HG03342 (cell line): Measurements from ENCODE around the gene CSNK2A2.

ENCODE experiments used
- ATAC-seq: cut with Tn5 transposase; IDR thresholded peaks from one replicate; pipeline ENCODE4 v1.9.1; 2021; ENCODE audit warnings: mild to moderate bottlenecking, moderate library complexity; ENCODE audit not compliant: unreplicated experiment

The CSNK2A2 gene

DNA sequence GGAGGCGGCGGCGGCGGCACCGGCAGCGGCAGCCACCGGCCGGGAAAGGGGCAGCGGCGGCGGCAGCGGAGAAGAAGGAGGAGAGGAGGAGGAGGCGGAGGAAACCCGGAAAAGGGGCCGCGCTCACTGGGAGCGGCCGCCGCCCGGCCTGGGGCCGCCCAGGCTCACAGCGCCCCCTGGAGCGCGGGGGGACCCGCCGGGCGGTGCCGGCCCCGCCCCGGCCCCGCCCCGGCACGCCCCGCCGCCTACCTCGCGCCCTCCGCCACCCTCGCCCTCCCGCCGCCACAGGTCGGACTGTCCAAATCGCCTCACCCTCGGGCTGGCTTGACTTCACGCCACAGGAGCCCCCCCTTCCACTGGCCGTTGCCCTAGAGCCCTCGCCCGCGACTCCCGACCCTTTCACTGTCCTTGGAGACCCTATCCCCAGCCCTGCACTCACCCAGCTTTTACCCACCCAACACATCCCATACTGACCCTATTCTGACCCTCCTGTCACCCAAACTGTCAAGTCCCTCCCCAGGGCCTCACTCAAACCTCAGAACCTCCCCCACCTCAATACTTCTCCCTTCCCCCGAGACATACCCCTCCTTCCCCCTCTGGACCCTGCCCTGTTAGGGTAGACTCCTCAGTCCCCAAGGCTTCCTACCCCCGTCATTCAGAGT lies at the start of gene CSNK2A2:
Gene CSNK2A2, minus strand, starts transcription at position 85 of the 662 bp plus-strand sequence. CDS start 370 bp downstream, outside the sequence.
- ATAC-seq: peak; percentile 87

DNA sequence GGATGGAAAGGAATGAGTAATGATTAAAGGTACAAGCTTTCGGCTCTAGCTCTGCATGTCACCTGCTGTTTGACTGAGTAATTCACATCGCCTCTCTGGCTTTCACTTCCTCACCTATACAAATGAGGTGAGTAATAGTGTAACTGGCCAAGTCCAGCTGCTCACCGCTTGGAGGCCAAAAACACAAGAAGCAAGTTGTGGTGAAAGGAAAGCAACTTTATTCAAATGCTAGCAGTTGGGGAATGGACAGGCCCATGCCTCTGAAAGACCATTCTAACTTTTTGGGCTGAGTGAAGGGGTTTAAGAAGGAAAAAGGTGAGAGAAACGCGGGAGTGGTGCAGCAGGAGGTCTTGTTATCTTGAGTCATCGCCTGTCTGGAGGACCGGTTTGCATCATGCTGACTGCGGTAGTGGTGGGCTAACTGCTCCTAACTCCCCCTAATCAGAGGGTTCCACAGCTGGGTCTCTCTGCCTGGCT lies 45.7 kb upstream of the CSNK2A2 start:
- peak; percentile 98 for ATAC-seq

DNA sequence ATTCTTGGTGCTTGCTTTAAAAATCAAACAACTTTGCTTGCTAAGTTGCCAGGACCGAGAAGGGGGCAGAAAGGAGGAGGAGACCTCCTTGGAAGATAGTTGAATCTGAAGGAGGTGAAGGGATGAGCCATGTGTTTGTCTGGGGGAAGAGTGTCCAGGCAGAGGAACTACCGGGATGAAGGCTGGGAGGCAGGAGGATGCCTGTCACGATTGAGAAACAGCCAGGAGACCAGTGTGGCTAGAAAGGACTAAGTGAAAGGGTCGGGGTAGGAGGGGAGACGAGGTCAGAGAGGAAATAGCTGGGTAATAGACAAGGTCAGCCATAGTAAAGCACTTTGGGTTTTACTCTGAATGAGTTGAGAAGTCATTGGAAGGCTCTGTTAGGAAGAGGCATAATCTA lies 38.9 kb upstream of the CSNK2A2 start:
- no peak for ATAC-seq

DNA sequence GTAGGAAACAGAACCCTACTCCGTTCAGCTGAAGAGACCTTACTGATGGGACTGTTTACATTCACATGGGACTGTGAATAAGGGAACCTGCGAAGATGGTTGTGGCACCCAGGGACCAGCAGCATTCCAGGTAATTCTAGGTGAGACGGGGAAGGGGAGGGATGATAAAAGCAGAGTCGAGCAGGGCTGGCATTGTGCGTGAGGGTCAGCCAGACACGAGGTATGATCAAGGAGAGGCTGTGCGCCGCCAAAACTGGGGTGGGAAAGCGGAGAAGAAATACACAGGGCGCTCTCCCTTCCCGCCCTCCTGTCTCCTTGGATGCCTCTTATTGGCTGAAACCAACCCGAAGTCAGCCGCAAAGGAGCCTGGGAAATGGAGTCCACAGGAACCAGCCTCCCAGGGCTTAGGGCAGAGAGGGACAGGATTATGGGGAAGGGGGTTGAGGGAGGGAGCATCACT lies 38.4 kb upstream of the CSNK2A2 start:
- ATAC-seq: peak; percentile 94

DNA sequence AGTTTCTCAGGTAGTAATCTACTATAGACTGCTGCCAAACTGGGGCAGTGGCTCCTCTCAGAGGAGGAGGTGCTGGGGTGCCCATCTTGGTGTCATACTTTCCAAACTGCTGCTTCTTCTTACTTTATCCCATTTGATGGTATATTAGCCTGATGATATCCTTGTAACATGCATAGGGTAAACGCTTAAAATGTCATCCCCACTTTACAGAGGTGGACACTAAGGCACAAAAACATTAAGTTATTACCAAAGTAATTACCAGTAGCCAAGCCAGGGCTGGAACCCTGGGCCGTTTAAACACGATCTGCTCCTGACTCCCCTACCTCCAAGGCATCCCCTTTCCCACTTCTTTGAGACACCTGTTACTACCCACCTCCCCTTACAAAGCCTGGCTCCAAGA lies 37.8 kb upstream of the CSNK2A2 start:
- ATAC-seq: no peak

DNA sequence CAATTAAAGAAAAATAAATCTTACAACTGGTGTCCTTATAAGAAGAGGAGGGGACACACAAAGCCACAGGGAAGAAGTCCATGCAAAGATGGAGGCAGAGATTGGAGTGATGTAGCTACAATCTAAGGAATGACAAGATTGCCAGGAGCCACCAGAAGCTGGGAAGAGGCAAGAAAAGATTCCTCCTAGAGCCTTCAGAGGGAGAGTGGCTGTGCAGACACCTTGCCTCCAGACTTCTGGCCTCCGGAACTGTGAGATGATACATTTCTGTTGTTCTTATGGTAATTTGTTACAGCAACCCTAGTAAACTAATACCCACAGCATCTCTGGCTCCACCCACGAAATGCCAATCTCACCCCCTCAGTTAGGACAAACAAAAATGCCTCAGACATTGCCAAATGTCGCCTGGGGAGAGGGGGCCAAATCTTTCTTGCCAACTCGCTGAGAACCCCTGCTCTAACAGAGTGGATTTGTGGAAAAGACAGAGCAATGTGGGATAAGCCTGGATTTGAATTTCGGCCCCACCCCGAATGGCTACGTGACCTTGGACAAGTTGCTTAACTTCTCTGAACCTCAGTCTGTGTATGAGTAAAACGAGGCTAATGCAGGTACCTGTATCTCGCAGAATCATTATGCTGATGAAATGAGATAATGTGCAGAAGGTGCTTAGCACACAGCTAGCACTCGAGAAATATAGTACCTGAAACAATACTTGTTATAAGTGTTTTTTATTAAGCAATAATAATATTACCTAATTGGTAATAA lies 37.1 kb upstream of the CSNK2A2 start:
- ATAC-seq: no peak

DNA sequence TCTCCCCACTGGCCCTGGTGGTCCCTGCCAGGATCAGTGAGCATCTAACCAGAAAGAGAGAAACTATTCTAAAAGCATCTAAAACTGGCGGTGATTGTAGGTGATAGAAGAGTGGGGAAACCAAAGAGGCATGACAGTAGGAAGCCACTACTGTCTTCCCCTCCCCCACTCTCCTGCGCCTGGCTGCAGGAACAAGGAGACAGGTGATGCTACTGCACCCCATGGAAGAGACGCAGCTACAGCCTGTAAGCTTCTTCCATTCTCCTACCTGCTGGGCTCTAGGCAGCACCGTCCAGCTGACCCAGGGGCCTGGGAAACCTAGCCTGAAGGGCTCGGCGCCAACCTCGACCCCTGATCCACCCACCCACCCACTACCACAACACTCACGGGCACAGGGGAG lies 32.4 kb upstream of the CSNK2A2 start:
- ATAC-seq: no peak

DNA sequence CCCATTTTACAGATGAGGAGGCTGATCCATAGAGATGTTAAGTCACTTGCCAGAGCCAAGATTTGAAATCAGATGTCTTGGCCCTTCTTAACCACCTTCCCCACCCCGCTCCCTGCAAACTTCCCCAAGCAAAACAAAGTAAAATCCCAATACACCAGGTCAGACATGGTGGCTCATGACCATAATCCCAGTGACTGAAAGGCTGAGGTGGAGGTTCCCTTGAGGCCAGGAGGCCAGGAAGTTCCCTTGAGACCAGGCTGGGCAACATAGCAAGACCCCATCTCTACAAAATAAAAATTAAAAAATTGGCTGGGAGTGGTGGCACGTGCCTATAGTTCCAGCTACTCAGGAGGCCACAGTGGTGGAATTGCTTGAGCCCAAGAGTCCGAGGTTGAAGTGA lies 28.9 kb upstream of the CSNK2A2 start:
- ATAC-seq: no peak

DNA sequence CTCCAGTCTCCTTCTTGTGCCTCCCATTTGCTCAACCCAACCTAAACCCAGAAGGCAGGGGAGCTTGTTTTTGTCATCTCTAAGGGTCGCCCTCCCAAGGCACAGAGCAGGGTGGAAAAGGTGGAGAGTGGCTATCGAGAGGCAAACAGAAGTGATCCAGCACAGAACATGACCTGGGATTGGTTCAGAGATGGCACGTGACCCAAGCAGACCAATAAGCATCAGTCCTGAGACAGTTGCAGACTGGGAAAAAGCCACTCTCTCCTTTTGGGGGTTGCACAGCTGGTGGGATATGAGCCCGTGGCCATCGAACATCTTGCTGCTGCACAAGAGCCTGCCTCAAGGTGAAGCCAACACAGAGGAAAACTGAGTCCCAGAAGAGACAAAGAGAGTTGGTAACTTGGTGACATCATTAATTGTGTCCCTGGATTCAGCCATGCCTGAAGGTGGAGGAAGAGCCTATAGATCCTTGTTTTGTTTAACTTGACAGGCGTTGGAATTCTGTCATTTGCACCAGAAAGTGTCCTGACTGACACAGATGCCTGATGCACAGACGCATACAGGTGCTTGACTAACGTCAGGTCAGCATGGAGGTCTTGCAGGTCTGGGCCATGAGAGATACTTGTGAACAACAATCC lies 28.2 kb upstream of the CSNK2A2 start:
- no peak for ATAC-seq

DNA sequence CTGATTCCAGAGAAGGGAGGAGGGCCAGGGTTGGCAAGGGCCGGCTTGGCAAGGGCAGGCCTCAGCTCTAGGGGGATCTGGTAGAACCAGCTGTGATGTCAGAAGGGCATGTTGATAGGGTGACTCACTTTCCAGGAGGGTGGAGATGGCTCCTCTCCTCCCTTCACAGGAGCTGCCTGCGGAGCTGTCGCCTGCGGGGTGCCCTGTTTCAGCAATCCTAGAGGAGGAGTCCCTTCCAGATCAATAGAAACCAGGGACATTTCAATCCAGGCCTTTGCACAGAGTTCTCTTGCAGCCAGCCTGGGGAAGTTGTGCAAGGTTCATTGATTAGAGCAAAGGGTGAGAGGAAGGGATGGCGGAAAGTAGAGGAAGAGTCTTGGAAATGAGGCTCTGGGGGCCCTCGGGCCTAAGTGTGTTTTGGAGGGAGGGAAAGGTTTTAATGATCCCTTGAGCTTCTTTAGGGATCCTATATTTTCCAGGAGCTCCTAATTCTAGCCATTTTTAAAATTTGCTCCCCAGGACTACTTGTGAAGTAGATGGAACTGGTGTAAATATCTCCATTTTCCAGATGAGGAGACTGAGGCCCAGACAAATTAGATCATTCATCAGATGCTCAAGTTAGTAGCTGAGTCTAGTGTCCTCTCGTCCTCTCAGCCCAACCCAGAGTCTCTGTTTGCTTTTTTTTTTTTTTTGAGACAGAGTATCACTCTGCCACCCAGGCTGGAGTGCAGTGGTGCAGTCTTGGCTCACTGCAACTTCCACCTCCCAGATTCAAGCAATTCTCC lies 24.8 kb upstream of the CSNK2A2 start:
- no peak for ATAC-seq

DNA sequence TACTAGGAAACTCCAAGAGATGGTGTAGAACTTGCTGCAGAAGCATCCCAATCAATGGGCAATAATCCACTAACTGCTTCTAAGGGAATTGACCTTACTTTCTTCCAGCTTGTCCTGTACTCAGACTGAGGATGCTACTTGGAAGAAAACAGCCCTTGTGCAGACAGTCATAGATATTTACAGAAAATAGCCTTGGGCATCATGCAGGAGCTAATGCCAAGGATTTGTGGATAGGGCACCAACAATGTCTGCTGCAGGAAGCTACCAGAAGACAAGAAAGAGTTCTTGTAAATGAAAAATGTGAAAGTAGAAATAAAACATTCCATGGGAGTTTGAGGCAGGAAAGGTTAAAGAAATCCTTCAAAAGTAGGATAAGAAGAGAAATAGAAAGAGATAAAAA lies 21.5 kb upstream of the CSNK2A2 start:
- ATAC-seq: no peak

DNA sequence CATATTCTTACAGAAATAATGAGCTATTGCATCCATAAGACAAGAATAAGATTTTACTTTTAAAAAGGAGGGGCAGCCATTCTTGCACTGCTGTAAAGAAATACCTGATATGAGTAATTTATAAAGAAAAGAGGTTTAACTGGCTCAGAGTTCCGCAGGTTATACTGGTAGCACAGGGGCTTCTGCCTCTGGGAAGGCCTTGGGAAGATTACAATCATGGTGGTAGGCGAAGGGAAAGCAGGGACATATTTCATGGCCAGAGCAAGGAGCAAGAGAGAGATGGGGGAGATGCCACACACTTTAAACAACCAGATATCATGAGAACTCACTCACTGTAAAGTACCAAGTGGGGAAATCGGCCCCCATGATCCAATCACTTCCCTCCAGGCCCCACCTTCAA lies 20.9 kb upstream of the CSNK2A2 start:
- no peak for ATAC-seq

DNA sequence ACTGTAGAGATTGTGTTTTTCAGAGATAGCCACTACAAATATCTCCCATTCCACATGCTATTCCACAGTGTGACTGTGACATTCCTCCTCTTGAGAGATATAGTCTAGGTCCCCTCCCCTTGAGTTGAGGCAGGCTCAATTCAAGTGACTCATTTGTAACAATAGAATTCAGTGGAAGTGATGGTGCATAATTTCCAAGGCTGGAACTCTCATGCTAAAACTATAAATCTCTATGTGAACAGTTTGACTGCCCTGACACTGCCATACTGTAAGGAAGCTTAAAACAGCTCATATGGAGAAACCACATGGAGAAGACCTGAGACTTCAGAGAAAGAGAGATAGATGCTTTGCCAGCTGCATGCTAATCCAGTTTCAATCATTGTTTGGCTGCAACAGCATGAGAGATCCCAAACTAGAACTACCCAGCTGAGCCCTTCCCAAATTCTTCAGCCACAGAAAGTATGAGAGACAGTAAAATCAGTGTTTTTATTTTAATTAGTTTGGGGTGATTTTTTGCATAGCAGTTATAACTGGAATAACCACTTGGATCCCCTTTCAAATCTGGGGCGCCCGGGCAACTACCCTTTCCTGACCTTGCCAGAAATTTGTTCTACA lies 19.5 kb upstream of the CSNK2A2 start:
- no peak for ATAC-seq

DNA sequence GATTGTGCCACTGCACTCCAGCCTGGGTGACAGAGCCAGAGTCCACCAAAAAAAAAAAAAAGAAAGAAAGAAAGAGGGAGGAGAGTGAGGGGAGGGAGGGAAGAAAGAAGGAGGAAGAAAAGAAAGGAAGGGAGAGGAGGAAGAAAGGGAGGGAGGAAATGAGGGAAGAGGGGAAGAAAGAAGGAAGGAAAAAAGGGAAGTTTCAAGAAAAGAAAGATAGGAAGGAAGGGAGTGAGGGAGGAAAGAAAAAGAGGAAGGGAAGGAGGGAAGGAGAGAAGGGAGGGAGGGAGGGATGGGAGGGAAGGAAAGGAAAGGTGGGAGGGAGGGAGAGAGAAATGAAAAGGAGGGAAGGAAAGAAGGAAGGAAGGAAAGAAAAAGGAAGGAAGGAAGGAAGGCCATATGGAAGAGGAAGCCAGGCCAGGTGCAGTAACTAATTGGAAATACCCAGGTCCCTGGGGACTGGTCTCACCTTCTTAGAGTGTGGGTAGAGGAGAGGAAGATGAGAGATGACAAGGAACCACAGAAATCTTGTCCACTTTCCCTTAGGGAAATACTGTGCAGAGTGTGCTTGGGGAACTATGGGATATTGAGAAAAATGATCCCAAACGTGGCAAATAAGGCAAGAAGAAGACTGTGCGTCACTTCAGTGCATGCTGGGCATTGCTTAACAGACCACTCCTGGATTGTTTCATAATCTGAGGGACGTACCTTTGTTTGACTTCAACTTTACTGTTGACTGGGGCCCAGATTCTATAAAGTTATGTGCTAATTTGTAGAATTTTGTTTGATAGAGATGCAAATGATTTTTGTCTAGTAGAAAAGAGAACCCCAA lies 15.1 kb upstream of the CSNK2A2 start:
- no peak for ATAC-seq

DNA sequence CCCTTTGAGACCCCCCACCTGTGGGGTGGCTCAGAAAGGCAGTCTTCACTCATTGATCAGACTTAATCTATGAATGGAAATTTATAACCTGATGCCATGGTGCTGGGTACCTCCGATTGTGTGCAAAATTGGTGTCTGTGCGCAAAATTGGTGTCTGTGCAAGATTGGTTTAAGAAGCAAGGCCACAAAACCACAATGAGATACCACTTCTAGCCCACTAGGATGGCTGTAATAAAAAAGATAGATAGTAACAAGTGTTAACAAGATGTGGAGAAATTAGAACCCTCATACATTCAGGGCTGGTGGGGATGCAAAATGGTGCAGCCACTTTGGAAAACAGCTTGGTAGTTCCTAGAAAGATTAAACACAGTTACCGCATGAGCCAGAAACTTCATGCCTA lies 13.9 kb upstream of the CSNK2A2 start:
- ATAC-seq: no peak

DNA sequence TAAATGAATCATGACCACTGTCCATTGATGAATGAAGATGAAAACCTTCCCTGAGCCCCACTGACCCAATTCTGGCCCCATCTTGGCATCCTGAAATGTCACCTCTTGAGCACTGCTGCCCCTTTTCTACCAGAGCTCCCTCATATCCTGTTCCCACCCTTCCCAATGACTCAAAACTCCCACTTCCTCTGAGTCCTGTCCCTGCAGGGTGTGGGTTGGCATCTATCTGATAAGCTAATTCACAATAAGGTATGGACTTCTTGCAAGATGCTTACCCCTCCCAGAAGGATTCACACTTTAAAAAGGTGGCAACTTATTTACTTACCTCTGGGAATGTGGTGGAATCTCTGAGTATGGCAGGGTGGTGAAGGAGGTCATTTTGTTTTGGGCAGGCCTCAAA lies 13.3 kb upstream of the CSNK2A2 start:
- ATAC-seq: no peak

DNA sequence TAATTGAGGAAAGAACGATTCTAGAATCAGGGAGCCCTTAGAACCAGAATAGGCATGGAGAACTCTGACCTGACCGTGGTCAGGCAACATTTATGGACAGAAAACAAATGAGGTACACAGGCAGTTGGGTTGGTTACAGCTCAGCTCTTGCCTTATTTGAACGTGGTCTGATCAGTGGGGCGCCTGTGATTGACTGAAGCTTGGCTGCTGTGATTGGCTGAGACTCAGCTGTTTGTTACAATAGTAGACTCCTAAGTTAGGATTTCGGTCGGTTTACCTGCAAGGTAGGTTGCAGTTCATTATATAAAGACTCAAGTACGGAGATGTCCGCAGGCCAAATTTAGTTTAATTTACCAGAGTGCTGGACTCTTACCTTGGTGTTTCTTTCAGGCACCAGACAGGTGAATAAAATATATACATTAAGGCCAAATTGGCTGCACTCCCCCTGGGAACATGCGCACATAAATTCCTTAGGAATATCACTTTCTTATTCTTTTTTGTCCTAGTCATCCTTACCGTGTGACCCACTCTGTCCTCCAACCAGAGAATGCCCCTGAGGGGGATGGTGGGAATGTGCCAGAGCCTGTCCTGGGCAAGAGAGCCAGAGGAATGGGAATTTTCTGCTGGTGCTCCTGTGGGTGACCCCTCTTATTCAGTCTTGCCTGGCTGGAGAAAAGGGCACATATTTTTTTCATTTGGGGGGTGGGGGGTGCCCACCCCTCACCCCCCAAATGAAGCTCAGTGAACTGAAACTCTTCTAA lies 7.5 kb upstream of the CSNK2A2 start:
- ATAC-seq: no peak

DNA sequence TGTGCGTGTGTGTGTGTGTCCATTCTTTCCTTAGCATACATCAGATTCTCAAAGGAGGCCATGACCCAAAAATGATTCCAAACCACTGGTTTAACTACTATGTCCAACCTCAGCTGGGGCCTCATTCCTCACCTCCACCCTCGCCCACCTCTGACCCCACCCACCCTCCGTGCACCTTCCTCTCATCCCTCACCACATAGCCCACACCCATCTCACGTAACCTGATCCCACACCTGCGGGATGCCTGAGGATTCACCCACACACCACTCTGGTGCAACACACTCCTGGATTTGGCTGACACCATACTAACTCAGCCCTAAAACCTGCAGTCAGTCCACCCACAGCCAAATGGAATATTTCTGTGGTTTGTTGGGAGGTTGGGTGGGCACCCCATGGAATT lies 3.3 kb upstream of the CSNK2A2 start:
- ATAC-seq: no peak
